ENCODE measurements around the gene AMOTL1.

GRCh38 chr11:94828088-94828487 is 59.9 kb downstream of the AMOTL1 start:
- TF ChIP-seq CTCF (IDR thresholded peaks at IDR 0.05; ENCODE audit: extremely low read depth in 1 of 2, insufficient read depth in 1 of 2, low read depth in 1 of 2, low read length in 2 of 2) (no peak), POLR2A (IDR thresholded peaks at IDR 0.05; ENCODE audit: low read depth, low read length) (no peak), EZH2 (IDR thresholded peaks at IDR 0.05; ENCODE audit: borderline replicate concordance, low read depth, low read length, severe bottlenecking) (no peak), FOS (IDR thresholded peaks at IDR 0.05; ENCODE audit: borderline replicate concordance, insufficient read depth, low read length) (no peak), GATA2 (IDR thresholded peaks at IDR 0.05; ENCODE audit: insufficient read depth, insufficient read length, low read depth, low read length) (no peak)

All from endothelial cell of umbilical vein (primary cell).